ENCODE results near the gene MLF2.
"Not testable (repeated sequence)": the region's sequence is repeated elsewhere in the genome, so short reads cannot be mapped to it uniquely, and the experiment has no call there.

MLF2 gene

GRCh38 chr12:6765048-6765633 is 12.2 kb upstream of the MLF2 start:
- no peak for DNase-seq (ENCODE audit: low read depth in 2 of 2)

GRCh38 chr12:6764011-6764828 is 11.3 kb upstream of the MLF2 start:
- DNase-seq (ENCODE audit: low read depth in 2 of 2), result no peak

- no peak for DNase-seq (ENCODE audit: low read depth in 2 of 2)
Observed at GRCh38 chr12:6763380-6763779, 10.4 kb upstream of the MLF2 start.

- no peak for DNase-seq (ENCODE audit: low read depth in 2 of 2)
Observed at GRCh38 chr12:6759741-6760140, 6.8 kb upstream of the MLF2 start.

GRCh38 chr12:6758506-6759095 is 5.7 kb upstream of the MLF2 start:
- DNase-seq (ENCODE audit: low read depth in 2 of 2), result no peak

GRCh38 chr12:6757028-6757690 is 4.2 kb upstream of the MLF2 start:
- no peak for DNase-seq (ENCODE audit: low read depth in 2 of 2)

- DNase-seq (ENCODE audit: low read depth in 2 of 2), result no peak
Observed at GRCh38 chr12:6754411-6754810, 1.5 kb upstream of the MLF2 start.

GRCh38 chr12:6753772-6754356 is 923 bp upstream of the MLF2 start:
- no peak for DNase-seq (ENCODE audit: low read depth in 2 of 2)

- DNase-seq (ENCODE audit: low read depth in 2 of 2), result no peak
Observed at GRCh38 chr12:6752167-6752920, 597 bp downstream of the MLF2 start.

GRCh38 chr12:6751767-6752166 is 1.2 kb downstream of the MLF2 start:
- DNase-seq (ENCODE audit: low read depth in 2 of 2), result no peak

- DNase-seq (ENCODE audit: low read depth in 2 of 2), result no peak
Observed at GRCh38 chr12:6750506-6750905, 2.4 kb downstream of the MLF2 start.

GRCh38 chr12:6748761-6749160 is 4.2 kb downstream of the MLF2 start:
- DNase-seq (ENCODE audit: low read depth in 2 of 2), result no peak

- no peak for DNase-seq (ENCODE audit: low read depth in 2 of 2)
Observed at GRCh38 chr12:6747216-6747615, 5.7 kb downstream of the MLF2 start.

GRCh38 chr12:6745741-6746525 is 7.0 kb downstream of the MLF2 start:
- DNase-seq (ENCODE audit: low read depth in 2 of 2), result no peak

GRCh38 chr12:6743300-6743699 is 9.6 kb downstream of the MLF2 start:
- DNase-seq (ENCODE audit: low read depth in 2 of 2), result not testable (repeated sequence)

GRCh38 chr12:6742834-6743233 is 10.1 kb downstream of the MLF2 start:
- DNase-seq (ENCODE audit: low read depth in 2 of 2), result no peak

- DNase-seq (ENCODE audit: low read depth in 2 of 2), result not testable (repeated sequence)
Observed at GRCh38 chr12:6742080-6742479, 10.9 kb downstream of the MLF2 start.

- DNase-seq (ENCODE audit: low read depth in 2 of 2), result no peak
Observed at GRCh38 chr12:6736754-6737153, 16.2 kb downstream of the MLF2 start.

GRCh38 chr12:6735448-6736191 is 17.3 kb downstream of the MLF2 start:
- no peak for DNase-seq (ENCODE audit: low read depth in 2 of 2)
